GM19025 (cell line): ENCODE data around the gene TIA1.
"Not testable (repeated sequence)": the region's sequence is repeated elsewhere in the genome, so short reads cannot be mapped to it uniquely, and the experiment has no call there.

Experiments used
- ATAC-seq: cut with Tn5 transposase; IDR thresholded peaks from one replicate; pipeline ENCODE4 v1.9.1; 2021; ENCODE audit warnings: mild to moderate bottlenecking, low read depth, moderate library complexity; ENCODE audit not compliant: unreplicated experiment

The TIA1 gene, protein sequence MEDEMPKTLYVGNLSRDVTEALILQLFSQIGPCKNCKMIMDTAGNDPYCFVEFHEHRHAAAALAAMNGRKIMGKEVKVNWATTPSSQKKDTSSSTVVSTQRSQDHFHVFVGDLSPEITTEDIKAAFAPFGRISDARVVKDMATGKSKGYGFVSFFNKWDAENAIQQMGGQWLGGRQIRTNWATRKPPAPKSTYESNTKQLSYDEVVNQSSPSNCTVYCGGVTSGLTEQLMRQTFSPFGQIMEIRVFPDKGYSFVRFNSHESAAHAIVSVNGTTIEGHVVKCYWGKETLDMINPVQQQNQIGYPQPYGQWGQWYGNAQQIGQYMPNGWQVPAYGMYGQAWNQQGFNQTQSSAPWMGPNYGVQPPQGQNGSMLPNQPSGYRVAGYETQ

DNA sequence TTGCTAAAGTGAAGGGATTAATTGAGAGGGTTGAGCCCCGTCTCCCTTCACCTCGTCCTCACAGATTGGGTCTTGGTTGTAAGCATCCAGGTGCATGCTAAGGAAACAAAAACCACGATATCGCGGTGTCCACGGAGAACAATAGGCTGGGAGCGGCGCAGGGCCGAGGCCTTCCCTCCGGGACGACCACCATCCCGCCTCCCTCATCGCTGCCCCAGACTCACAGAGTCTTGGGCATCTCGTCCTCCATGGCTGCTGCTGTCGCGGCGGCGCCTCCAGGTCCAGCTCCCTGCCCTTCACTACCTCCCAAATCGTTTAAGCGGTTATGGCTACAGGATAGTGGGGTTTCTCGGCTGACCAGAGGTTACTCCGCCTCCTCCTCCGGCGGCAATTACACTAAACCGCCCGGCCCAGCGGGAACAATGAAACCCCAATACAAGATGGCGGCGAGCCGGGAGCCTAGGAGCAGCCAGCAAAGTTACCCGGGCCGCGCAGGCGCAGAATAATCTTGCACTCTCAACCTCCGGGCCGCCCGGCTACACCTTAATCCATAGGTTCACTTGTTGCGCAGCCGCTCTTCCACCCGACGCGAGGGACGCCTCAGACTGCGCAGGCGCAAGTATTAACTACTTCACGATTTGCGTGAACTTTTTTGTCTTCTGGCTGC is at the start of gene TIA1:
TSS of gene TIA1 (minus strand) at position 448 of the 667 bp plus-strand sequence. CDS start at position 250, 198 bp downstream.
- ATAC-seq = peak; percentile 92

DNA sequence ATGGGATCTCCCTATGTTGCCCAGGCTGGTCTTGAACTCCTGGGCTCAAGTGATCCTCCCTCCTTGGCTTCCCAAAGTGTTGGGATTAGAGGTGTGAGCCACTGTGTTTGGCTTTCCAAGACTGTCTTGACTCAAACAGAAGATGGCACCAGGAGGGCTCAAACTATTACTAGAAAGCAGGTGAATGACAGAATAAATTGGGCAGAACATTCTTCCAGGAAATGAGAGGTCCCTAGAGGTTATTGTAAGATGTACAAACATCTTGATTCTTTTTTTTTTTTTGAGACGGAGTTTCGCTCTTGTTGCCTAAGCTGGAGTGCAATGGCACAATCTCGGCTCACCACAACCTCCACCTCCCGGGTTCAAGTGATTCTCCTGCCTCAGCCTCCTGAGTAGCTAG is 49.4 kb upstream of the TIA1 start:
- not testable (repeated sequence) for ATAC-seq

DNA sequence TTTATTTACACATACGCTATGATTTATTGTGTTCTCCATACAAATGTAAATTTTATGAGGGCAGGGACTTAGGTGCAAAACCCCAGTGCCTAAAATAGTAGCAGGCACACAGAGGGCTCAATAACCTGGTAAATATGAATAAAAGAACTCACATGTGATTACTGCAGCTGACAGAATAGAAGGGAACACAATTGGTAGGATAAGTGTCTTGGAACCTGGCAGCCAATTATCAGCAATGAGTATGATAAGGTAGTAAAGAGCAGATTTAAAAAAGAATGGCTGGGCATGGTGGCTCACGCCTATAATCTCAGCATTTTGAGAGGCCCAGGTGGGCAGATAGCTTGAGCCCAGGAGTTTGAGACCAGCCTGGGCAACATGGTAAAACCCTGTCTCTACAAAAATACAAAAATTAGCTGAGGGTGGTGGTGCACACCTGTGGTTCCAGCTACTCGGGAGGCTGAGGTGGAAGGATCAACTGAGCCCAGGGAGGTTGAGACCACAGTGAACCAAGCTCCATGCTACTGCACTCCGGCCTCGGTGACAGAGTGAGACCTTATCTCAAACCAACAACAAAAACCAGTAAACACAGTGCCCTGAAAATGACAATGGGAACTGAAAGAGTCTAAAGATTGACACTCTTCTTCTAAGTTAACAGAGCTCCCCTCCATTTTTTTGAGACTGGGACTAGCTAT is 35.2 kb upstream of the TIA1 start:
- no peak for ATAC-seq

DNA sequence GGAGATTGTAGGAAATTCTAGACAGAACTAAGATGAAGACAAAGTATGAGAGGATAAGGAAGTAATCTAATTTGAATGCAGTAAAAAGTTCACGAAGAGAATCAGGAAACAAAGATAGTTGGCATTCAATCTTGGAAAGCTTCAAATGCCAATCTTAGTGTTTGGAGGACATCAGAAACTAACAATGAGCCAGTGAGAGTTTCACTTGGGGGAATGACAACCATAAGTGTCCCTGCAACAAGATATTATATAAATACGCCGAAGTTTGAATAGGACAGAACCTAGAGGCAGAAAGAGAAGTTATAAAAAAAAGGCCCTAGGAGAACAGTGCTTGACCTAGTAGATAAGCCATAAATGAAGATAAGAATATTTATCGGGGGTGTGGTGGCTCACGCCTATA is 34.0 kb upstream of the TIA1 start:
- no peak for ATAC-seq

DNA sequence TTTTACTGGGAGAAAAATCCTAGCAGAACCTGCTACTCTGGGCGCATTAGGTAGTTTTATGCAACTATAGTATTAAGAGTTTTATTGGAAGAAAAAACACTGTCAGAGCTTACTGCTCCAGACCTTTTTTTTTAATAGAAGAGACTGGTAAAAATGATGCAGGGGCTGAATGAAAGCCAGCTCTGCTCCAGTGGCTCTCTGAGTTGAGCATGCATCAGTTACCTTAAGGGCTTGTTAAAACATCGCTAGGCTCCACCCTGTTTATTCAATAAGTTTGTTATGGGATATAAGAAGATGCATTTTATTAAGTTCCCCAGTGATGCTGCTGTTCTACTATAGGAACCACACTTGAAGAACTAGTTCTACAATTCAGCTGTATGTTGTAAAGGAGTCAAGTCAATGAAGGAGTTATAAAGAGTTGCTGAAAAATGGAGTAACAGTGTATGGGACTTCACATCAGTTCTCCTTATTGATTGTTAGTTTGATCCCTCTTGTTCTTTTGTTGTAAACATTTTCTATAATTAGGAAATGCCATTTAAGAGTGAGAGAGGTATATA is 31.9 kb upstream of the TIA1 start:
- no peak for ATAC-seq

DNA sequence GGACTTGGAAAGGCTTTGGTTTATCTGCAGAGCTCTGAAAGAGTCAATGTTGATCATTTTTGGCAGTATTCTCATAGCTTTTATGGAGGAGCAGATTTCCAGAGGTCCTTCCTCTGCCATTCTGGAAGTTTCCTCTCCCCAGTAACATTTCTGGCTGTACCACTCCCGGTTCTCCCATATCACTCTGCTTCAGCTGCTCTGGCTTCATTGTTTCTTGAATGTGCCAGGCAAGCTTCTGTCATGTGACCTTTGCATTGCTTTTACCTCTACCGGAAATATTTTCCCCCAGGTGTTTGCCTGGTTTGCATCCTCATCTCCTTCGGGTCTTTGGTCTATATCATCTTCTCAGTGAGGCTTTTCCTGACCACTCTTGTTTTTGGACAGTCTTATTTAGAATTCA is 21.9 kb upstream of the TIA1 start:
- no peak for ATAC-seq

DNA sequence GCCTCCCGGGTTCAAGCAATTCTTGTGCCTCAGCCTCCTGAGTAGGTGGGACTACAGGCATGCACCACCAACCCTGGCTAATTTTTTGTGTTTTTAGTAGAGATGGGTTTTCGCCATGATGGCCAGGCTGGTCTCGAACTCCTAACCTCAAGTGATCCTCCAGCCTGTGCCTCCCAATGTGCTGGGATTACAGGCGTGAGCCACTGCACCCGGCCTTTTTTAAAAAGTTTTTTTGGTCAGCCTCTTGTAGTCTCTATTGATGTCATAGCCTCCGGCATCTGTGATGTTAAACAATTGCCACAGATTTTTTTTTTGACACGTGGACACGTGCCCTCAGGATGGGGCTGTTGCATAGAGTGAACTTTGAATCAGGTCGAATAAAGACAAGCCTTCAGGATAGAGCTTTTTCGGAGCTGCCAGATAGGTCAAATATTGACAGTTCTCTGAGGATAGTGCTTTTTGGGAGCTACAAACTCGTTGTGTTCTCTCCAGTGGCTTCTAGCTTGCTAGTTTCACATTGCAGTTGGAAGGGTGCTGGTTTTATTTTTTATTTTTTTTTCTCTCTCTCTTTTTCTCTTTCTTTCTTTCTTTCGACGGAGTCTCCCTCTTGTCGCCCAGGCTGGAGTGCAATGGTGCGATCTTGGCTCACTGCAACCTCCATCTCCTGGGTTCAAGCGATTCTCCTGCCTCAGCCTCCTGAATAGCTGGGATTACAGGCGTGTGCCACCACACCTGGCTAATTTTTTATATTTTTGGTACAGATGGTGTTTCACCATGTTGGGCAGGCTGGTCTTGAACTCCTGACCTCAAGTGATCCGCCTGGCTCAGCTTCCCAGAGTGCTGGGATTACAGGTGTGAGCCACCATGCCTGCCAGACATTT is 21.2 kb upstream of the TIA1 start:
- ATAC-seq = not testable (repeated sequence)

DNA sequence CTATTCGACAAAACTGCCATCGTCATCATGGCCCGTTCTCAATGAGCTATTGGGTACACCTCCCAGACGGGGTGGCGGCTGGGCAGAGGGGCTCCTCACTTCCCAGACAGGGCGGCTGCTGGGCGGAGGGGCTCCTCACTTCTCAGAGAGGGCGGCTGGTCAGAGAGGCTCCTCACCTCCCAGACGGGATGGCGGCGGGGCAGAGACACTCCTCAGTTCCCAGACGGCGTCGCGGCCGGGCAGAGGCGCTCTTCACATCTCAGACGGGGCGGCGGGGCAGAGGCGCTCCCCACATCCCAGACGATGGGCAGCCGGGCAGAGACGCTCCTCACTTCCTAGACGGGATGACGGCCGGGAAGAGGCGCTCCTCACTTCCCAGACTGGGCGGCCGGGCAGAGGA is 18.5 kb upstream of the TIA1 start:
- ATAC-seq = not testable (repeated sequence)

DNA sequence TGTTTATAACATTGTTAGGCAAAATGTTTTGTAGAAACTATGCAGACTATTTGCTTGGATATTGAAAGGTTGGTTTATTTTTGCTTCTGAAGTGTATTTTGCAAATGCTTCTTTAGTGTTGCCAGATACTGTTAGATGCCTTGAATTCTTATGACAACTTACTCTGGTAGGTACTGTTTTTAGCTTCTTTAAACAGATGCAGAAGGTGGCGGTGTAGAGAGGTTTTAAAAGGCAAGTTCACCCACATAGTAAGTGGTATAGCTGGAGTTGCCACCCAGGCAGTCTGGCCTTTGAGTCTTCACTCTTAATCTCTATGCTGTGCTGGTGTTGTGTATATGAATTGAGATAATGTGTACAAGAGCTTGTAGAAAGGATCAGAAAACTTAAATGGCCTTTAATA is 13.1 kb upstream of the TIA1 start:
- no peak for ATAC-seq

DNA sequence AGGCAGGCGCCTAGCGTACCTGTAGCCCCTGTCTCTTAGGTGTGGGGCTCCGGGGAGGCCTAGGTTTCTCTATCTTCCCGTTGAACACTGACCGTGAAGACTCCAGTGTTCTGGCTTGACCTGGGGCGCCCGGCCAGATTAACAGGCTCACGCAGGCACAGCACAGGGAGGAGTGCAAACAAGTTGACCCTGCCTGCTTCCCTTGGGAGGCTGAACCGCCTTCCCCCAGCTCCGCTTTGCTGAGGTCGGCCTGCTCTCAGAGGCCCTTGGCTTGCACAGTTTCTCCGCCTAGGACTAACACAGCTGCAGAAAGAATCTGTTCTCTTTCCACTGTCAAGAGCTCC is 10.1 kb upstream of the TIA1 start:
- ATAC-seq = no peak

DNA sequence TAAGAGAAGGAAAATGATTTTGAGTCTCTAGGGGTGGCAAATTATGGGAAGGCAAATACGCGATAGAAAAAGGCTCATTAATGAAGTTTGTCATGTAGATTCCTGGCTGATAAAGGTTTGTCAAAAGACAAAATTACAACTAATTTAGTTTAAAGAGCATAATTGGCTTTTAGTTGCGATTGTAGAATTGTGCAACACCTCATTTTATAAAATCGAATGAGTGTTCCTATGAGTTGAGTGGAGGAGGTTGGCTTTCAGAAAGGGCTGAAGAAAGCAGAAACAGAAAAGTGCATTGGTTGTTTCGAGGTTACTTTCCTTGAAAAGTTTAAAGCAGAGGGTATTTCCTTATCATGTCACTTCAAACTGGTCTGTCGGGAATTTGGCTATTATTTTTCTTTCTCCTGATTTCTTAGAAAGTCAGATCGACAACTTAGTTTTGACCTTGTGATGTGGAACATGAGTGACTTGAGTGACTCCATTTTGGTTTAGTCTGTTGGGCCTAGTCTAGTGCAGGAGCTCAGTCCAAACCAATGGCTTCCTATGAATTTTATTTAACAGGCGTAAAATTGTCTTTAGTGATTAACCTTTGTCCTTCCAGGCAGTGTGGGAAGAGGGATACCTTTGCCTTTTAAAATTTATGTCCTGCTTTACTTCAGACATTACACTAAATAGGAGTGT is 7.3 kb upstream of the TIA1 start:
- ATAC-seq = no peak

DNA sequence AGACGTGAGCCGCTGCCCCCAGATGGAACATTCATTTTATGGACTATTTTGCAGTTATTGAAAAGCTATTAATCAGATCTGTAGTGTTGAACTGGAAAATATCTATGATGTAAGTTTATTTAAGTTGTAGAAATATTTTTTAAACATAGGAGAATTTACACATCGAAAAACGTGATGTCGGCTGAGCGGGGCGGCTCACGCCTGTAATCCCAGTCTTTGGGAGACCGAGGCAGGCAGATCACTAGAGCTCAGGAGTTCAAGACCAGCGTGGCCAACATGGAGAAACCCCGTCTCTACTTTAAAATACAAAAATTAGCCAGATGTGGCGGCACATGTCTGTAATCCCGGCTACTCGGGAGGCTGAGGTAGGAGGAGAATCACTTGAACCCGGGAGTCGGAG is 2.0 kb upstream of the TIA1 start:
- ATAC-seq = no peak

DNA sequence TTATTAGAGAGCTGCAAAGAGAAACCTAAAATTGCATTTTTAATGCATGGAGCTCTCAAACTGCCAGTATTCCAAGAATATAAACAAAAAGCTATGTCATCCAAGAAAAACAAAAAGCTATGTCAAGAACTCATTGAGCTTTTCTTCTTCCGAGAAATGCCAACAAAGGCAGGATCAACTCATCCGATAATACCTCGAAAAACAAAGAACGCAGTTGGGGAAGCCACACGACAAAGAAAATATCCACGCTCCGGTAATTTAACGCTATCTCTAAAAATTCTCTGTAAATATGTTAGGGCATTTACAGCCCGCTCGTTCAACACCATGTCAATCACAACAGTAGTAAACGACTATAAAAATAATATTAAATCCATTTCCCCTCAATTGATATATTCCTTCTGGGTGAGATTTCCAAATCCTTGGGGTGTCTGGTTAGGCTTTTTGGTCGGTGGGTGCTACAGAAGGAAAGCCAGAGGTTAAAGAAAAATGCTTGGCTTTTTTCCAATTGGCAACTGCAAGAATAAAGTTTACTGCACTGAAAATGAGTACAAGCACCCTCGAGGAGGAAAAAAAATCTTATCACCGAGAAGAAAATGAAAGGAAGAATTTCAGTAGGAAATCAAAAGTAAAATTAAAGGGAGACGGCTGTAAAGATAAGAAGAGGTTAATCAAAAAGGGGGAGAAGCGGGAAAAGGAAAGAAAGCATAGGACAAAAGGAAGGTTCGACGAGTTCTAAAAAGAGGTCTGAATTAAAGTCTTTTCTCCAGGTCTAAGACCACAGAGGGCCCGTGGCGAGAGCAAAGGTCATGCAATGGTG is 856 bp downstream of the TIA1 start:
- no peak for ATAC-seq

DNA sequence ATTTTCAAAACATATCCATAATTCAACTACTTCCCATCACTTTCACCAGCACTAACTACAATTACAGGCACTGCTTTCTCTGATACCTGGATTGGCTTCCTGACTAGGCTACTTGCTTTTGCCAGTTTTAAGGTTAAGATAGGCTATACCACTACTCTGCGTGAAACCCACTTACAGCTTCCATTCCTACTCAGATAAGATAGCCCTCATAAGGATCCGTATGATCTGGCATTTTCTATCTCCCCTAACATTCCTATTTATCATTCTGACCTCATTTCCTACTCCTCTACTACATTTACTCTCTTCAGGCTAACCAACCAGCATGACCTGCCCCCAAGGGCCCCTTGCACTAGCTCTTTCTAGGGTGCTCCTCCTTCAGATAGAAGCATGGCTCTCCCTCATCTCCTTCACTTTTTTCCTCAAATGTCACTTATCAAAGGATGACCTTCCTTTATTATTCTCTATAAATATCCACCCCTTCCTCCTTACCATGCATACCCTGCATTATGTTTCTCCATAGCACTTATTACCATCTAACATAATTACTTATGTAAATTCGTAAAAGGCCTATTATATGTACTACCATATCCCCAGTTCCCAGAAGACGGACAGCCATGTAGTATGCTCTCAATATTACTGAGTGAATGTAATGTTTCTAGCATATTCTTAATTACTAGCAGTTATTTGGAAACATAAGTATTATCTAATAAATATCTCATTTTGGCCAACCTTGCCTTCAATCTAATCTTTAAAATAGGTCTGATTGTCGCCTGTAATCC is 4.4 kb downstream of the TIA1 start:
- no peak for ATAC-seq

DNA sequence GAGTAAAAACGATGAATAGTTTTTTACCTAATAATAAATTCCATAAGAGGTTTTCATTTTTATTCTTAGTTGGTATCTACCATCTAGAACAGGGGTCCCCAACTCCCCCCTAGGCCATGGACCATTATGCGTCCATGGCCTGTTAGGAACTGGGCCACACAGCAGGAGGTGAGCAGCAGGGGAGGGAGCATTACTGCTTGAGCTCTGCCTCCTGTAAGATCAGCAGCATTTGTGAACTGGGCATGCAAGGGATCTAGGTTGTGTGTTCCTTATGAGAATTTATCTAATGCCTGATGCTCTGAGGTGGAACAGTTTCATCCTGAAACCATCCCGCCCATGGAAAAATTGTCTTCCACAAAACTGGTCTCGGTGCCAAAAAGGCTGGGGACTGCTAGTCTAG is 5.9 kb downstream of the TIA1 start:
- ATAC-seq = no peak

DNA sequence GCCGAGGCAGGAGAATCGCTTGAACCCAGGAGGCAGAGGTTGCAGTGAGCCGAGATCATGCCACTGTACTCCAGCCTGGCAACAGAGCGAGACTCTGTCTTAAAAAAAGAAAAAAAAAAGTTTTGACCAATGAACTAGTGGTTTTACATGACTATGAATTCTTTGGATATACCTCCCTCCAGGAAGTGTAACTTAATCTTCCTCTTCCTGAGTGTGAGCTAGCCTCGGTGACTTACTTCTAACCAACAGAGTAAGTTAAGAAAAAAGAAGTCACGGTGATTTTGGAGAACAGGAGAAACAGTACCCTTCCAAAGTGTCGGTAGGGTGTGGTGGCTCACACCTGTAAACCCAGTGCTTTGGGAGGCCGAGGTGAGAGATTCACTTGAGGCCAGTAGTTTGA is 7.1 kb downstream of the TIA1 start:
- ATAC-seq = no peak

DNA sequence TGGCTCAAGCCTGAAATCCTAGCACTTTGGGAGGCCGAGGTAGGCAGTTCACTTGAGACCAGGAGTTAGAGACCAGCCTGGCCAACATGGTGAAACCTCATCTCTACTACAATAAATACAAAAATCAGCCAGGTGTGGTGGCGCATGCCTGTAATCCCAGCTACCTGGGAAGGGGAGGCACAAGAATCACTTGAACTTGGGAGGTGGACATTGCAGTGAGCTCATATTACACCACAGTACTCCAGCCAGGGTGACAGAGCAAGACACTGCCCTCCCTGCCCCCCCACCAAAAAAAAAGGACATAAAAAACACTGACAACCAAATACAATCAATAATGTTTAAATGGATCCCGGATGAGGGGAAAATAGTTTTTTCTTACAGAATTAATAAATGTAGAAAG is 7.8 kb downstream of the TIA1 start:
- no peak for ATAC-seq

DNA sequence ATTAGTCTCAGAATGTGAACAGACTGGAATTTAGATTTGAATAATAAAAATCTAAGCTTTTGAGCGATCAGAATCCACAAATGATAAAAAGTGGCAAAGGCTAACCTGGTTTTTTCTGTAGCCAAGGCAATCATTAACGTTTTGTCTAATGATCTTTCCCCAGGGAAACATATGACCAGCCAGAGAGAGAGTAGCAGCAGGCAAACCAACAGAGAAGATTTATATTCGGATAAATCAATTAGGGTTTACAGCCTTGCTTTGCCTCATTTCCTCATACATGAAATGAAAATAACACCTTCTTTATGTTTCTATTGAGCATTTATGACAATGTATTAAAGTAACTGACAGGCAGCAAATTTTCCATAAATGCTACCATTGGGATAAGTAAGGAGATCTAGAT is 14.5 kb downstream of the TIA1 start:
- ATAC-seq = no peak
